ENCODE results near the gene IL17REL.

- TF ChIP-seq, protein P1, sequence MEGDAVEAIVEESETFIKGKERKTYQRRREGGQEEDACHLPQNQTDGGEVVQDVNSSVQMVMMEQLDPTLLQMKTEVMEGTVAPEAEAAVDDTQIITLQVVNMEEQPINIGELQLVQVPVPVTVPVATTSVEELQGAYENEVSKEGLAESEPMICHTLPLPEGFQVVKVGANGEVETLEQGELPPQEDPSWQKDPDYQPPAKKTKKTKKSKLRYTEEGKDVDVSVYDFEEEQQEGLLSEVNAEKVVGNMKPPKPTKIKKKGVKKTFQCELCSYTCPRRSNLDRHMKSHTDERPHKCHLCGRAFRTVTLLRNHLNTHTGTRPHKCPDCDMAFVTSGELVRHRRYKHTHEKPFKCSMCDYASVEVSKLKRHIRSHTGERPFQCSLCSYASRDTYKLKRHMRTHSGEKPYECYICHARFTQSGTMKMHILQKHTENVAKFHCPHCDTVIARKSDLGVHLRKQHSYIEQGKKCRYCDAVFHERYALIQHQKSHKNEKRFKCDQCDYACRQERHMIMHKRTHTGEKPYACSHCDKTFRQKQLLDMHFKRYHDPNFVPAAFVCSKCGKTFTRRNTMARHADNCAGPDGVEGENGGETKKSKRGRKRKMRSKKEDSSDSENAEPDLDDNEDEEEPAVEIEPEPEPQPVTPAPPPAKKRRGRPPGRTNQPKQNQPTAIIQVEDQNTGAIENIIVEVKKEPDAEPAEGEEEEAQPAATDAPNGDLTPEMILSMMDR (IDR thresholded peaks at IDR 0.05), result no peak
- TF ChIP-seq POLR2A (IDR thresholded peaks at IDR 0.05), result no peak
- TF ChIP-seq EP300 (IDR thresholded peaks at IDR 0.05), result no peak
Measured at GRCh38 chr22:49977578-49977977, 35.0 kb downstream of the IL17REL start.

Data from tibial nerve (tissue), 4 donors.